PC-9 (cell line): ENCODE measurements around the gene LRGUK. TPM values are rescaled to one million over a fixed set of nuclear protein-coding genes. Genes with fewer than 3 reads are reported as not detected.

Experiments used
- BruUV-seq: library from RNA; stranded (reverse); fragments of 400-500 nt; replicated peaks from 2 replicates; lab custom pipeline; 2021; lab: Mats Ljungman, UMichigan
- CTCF ChIA-PET: fragments of 300-600 bp; sonication (Branson Sonifier 250); formaldehyde crosslinking; loops from one replicate; lab custom pipeline; 2022; ENCODE audit warnings: antibody characterized with exemption; lab: Charles Lee
- POLR2A ChIA-PET: fragments of 300-600 bp; sonication (Branson Sonifier 250); formaldehyde crosslinking; loops from one replicate; lab custom pipeline; 2022; ENCODE audit warnings: antibody characterized with exemption; ENCODE audit not compliant: unreplicated experiment; lab: Charles Lee
- DNase-seq, 2 experiments: peaks; one replicate each; pipeline versions ENCODE4 v3.0.0 to v3.0.0-alpha.2; 2015 to 2022; ENCODE audit warnings: mixed read lengths in 1 of 2
- H2AFZ ChIP-seq: fragments of 200-600 bp; sonication (generic); 2 replicates; pipeline ENCODE4 v1.8.1; 2017; ENCODE audit warnings: antibody characterized with exemption
- H3F3A ChIP-seq: fragments of 200-600 bp; sonication (generic); 2 replicates; pipeline ENCODE4 v1.8.1; 2017; ENCODE audit warnings: antibody characterized with exemption, mild to moderate bottlenecking, low read depth; ENCODE audit not compliant: insufficient read depth
- H3K27ac ChIP-seq: fragments of 200-600 bp; sonication (generic); 2 replicates; pipeline ENCODE4 v1.6.1; 2016; ENCODE audit warnings: mixed run types
- H3K27me3 ChIP-seq: fragments of 200-600 bp; sonication (generic); 2 replicates; pipeline ENCODE4 v1.6.1; 2016; ENCODE audit warnings: low read depth, mixed run types; ENCODE audit not compliant: insufficient read depth
- H3K36me3 ChIP-seq: fragments of 200-600 bp; sonication (generic); 2 replicates; pipeline ENCODE4 v1.6.1; 2016; ENCODE audit warnings: low read depth, mixed run types
- H3K4me1 ChIP-seq: fragments of 200-600 bp; sonication (generic); replicated peaks from 2 replicates; pipeline ENCODE4 v1.6.1; 2016; ENCODE audit warnings: mixed run types; ENCODE audit not compliant: insufficient read depth
- H3K4me2 ChIP-seq: fragments of 200-600 bp; sonication (generic); 2 replicates; pipeline ENCODE4 v1.6.1; 2017; ENCODE audit warnings: mixed run types
- H3K4me3 ChIP-seq: fragments of 200-600 bp; sonication (generic); 2 replicates; pipeline ENCODE4 v1.6.1; 2016; ENCODE audit warnings: mixed run types
- H3K79me2 ChIP-seq: fragments of 200-600 bp; sonication (generic); 2 replicates; pipeline ENCODE4 v1.6.1; 2017; ENCODE audit warnings: low read depth, mixed run types
- H3K9me2 ChIP-seq: fragments of 200-600 bp; sonication (generic); 2 replicates; pipeline ENCODE4 v1.8.1; 2017; ENCODE audit warnings: mild to moderate bottlenecking; ENCODE audit not compliant: insufficient read depth
- H3K9me3 ChIP-seq: fragments of 200-600 bp; sonication (generic); 2 replicates; pipeline ENCODE4 v1.8.1; 2016; ENCODE audit warnings: low read depth; ENCODE audit not compliant: insufficient read depth
- H4K20me1 ChIP-seq: fragments of 200-600 bp; sonication (generic); 2 replicates; pipeline ENCODE4 v1.8.1; 2017; ENCODE audit not compliant: insufficient read depth
- CTCF ChIP-seq: fragments of 200-600 bp; sonication (generic); conservative IDR thresholded peaks from 2 replicates; pipeline ENCODE4 v1.6.1; 2017; ENCODE audit warnings: mixed run types, antibody characterized with exemption, mild to moderate bottlenecking, moderate library complexity
- EZH2 ChIP-seq: fragments of 200-600 bp; sonication (generic); IDR thresholded peaks from 2 replicates; pipeline ENCODE4 v1.8.0; 2017; ENCODE audit warnings: antibody characterized with exemption, low read depth
- intact Hi-C: fragments of 100-400 bp; cut with micrococcal nuclease; formaldehyde crosslinking; loops from one replicate; pipeline ENCODE4 v1.10.0; 2022; ENCODE audit not compliant: unreplicated experiment
- total RNA-seq: library from RNA; stranded (reverse); gene quantifications from 2 replicates; pipeline ENCODE4 v1.2.3, GENCODE V29; 2021

LRGUK gene
- total RNA-seq, 1 experiment from 2014 or later: 2.3 TPM

GRCh38 chr7:134104166-134104565 lies 23.0 kb upstream of the LRGUK start:
- no peaks in the 10 kb centered on the region for H4K20me1 ChIP-seq
- H3K9me2 ChIP-seq: 0 out of 2 replicates have a peak, but pooled peaks cover 9% of the 10 kb centered on the region
- TF ChIP-seq CTCF (no peak), EZH2 (no peak)
- no peak overlapping the region for H3K4me3 ChIP-seq
- H3F3A ChIP-seq: no peaks in the 10 kb centered on the region
- no peak overlapping the region for H2AFZ ChIP-seq
- no peaks in the 10 kb centered on the region for H3K79me2 ChIP-seq
- no peak overlapping the region for H3K4me2 ChIP-seq
- no TSS peak for BruUV-seq
- H3K27me3 ChIP-seq: no peaks in the 10 kb centered on the region
- DNase-seq: no peak
- POLR2A ChIA-PET: no interaction called here
- H3K27ac ChIP-seq: no peak overlapping the region
- H3K9me3 ChIP-seq: no peaks in the 10 kb centered on the region
- CTCF ChIA-PET: no interaction called here
- intact Hi-C loops: no loop called here
- no peaks in the 10 kb centered on the region for H3K4me1 ChIP-seq
- H3K36me3 ChIP-seq: no peaks in the 10 kb centered on the region

GRCh38 chr7:134105841-134106240 lies 21.3 kb upstream of the LRGUK start:
- no TSS peak for BruUV-seq
- Histone ChIP-seq H3K27ac (no peak overlapping the region), H3K36me3 (no peaks in the 10 kb centered on the region), H3K9me3 (no peaks in the 10 kb centered on the region), H3F3A (no peaks in the 10 kb centered on the region), H3K4me1 (no peaks in the 10 kb centered on the region), H3K4me3 (no peak overlapping the region), H3K79me2 (no peaks in the 10 kb centered on the region), H3K4me2 (no peak overlapping the region), H2AFZ (no peak overlapping the region), H4K20me1 (no peaks in the 10 kb centered on the region), H3K27me3 (no peaks in the 10 kb centered on the region), H3K9me2 (0 out of 2 replicates have a peak, but pooled peaks cover 9% of the 10 kb centered on the region)
- intact Hi-C loops: no loop called here
- DNase-seq: no peak
- TF ChIP-seq EZH2 (no peak), CTCF (no peak)
- ChIA-PET POLR2A (no interaction called here), CTCF (no interaction called here)

GRCh38 chr7:134108802-134109201 lies 18.3 kb upstream of the LRGUK start:
- H3K27me3 ChIP-seq: no peaks in the 10 kb centered on the region
- H3K9me2 ChIP-seq: 0 out of 2 replicates have a peak, but pooled peaks cover 14% of the 10 kb centered on the region
- POLR2A ChIA-PET: no interaction called here
- no peaks in the 10 kb centered on the region for H3K4me1 ChIP-seq
- no peak overlapping the region for H2AFZ ChIP-seq
- intact Hi-C loops: no loop called here
- H3K9me3 ChIP-seq: no peaks in the 10 kb centered on the region
- no peaks in the 10 kb centered on the region for H3K79me2 ChIP-seq
- no peaks in the 10 kb centered on the region for H3K36me3 ChIP-seq
- no peak overlapping the region for H3K4me3 ChIP-seq
- no peaks in the 10 kb centered on the region for H3F3A ChIP-seq
- TF ChIP-seq EZH2 (no peak), CTCF (no peak; the same call in 1 of the 2 replicates)
- H3K4me2 ChIP-seq: no peak overlapping the region
- no peaks in the 10 kb centered on the region for H4K20me1 ChIP-seq
- BruUV-seq: no TSS peak
- no peak overlapping the region for H3K27ac ChIP-seq
- CTCF ChIA-PET: no interaction called here
- no peak for DNase-seq
